Measurements from ENCODE around the gene EML6. TPM values are rescaled to one million over a fixed set of nuclear protein-coding genes. Genes with fewer than 3 reads are reported as not detected.

Gene EML6
- total RNA-seq, 1 experiment from 2014 or later, result 15.7 TPM

- Histone ChIP-seq H3K27ac (ENCODE audit: low read length) (no peak overlapping the region), H2AFZ (ENCODE audit: low read length) (no peak overlapping the region), H3K79me2 (ENCODE audit: low read length) (no peaks in the 10 kb centered on the region), H3K9me3 (ENCODE audit: low read length) (no peaks in the 10 kb centered on the region), H3K9ac (ENCODE audit: low read length) (no peak overlapping the region), H3K9me2 (replicated peaks; ENCODE audit: low read length) (no peaks in the 10 kb centered on the region), H3K27me3 (ENCODE audit: low read length) (no peaks in the 10 kb centered on the region), H3K4me2 (ENCODE audit: low read length) (no peak overlapping the region), H3K4me1 (ENCODE audit: insufficient read depth, low read length) (no peaks in the 10 kb centered on the region), H3K4me3 (ENCODE audit: low read length) (no peak overlapping the region), H3F3A (ENCODE audit: low read length, unreplicated experiment) (no peaks in the 10 kb centered on the region), H3K36me3 (ENCODE audit: low read depth, low read length) (no peaks in the 10 kb centered on the region), H4K20me1 (ENCODE audit: low read length) (no peaks in the 10 kb centered on the region)
- no peak for ATAC-seq
- ChIA-PET POLR2A (ENCODE audit: unreplicated experiment) (no interaction called here), CTCF (no interaction called here)
- intact Hi-C loops (cut with micrococcal nuclease), result no loop called here
- no peak for TF ChIP-seq CTCF (conservative IDR thresholded peaks at IDR 0.05; ENCODE audit: low read depth, low read length)
- no peak for TF ChIP-seq EZH2 (IDR thresholded peaks at IDR 0.05; ENCODE audit: low read length, unreplicated experiment)
- TF ChIP-seq EZH2phosphoT487 (IDR thresholded peaks at IDR 0.05; ENCODE audit: borderline replicate concordance, low read length), result no peak
- BruUV-seq (replicated peaks), result no TSS peak
- DNase-seq, result no peak
These were observed 10.9 kb upstream of the EML6 start for GRCh38 chr2:54712516-54712915.

GRCh38 chr2:54714996-54715395, 8.5 kb upstream of the EML6 start:
- H3K4me3 ChIP-seq (ENCODE audit: low read length), result no peak overlapping the region
- no peak for DNase-seq
- H3K36me3 ChIP-seq (ENCODE audit: low read depth, low read length), result no peaks in the 10 kb centered on the region
- H4K20me1 ChIP-seq (ENCODE audit: low read length), result no peaks in the 10 kb centered on the region
- no peaks in the 10 kb centered on the region for H3K79me2 ChIP-seq (ENCODE audit: low read length)
- ChIA-PET CTCF (interaction anchor here (0.7 kb wide), 1 partner anchor 471 kb away, joined by 3 read pairs; no protein-coding TSS in a partner anchor), POLR2A (ENCODE audit: unreplicated experiment) (no interaction called here)
- H3K9ac ChIP-seq (ENCODE audit: low read length), result no peak overlapping the region
- H3K27ac ChIP-seq (ENCODE audit: low read length), result no peak overlapping the region
- no peaks in the 10 kb centered on the region for H3K27me3 ChIP-seq (ENCODE audit: low read length)
- no TSS peak for BruUV-seq (replicated peaks)
- ATAC-seq, result no peak
- no peaks in the 10 kb centered on the region for H3K9me2 ChIP-seq (replicated peaks; ENCODE audit: low read length)
- TF ChIP-seq CTCF (conservative IDR thresholded peaks at IDR 0.05; ENCODE audit: low read depth, low read length) (no peak), EZH2phosphoT487 (IDR thresholded peaks at IDR 0.05; ENCODE audit: borderline replicate concordance, low read length) (no peak), EZH2 (IDR thresholded peaks at IDR 0.05; ENCODE audit: low read length, unreplicated experiment) (no peak)
- no peaks in the 10 kb centered on the region for H3F3A ChIP-seq (ENCODE audit: low read length, unreplicated experiment)
- H3K9me3 ChIP-seq (ENCODE audit: low read length), result no peaks in the 10 kb centered on the region
- H3K4me1 ChIP-seq (ENCODE audit: insufficient read depth, low read length), result no peaks in the 10 kb centered on the region
- H2AFZ ChIP-seq (ENCODE audit: low read length), result no peak overlapping the region
- intact Hi-C loops (cut with micrococcal nuclease), result no loop called here
- no peak overlapping the region for H3K4me2 ChIP-seq (ENCODE audit: low read length)

- Histone ChIP-seq H3K4me1 (ENCODE audit: insufficient read depth, low read length) (no peaks in the 10 kb centered on the region), H3K9me2 (replicated peaks; ENCODE audit: low read length) (no peaks in the 10 kb centered on the region), H4K20me1 (ENCODE audit: low read length) (no peaks in the 10 kb centered on the region), H3K36me3 (ENCODE audit: low read depth, low read length) (no peaks in the 10 kb centered on the region), H3K9me3 (ENCODE audit: low read length) (no peaks in the 10 kb centered on the region), H3F3A (ENCODE audit: low read length, unreplicated experiment) (no peaks in the 10 kb centered on the region), H2AFZ (ENCODE audit: low read length) (no peak overlapping the region), H3K4me3 (ENCODE audit: low read length) (no peak overlapping the region), H3K4me2 (ENCODE audit: low read length) (no peak overlapping the region), H3K27me3 (ENCODE audit: low read length) (no peaks in the 10 kb centered on the region), H3K27ac (ENCODE audit: low read length) (no peak overlapping the region), H3K9ac (ENCODE audit: low read length) (no peak overlapping the region), H3K79me2 (ENCODE audit: low read length) (no peaks in the 10 kb centered on the region)
- ATAC-seq, result no peak
- POLR2A ChIA-PET (ENCODE audit: unreplicated experiment), result interaction anchor here (0.7 kb wide), 1 partner anchor 15 kb away, joined by 5 read pairs; no protein-coding TSS in a partner anchor
- CTCF ChIA-PET, result interaction anchor here (0.6 kb wide), 1 partner anchor 120 kb away, joined by 4 read pairs; no protein-coding TSS in a partner anchor
- TF ChIP-seq EZH2 (IDR thresholded peaks at IDR 0.05; ENCODE audit: low read length, unreplicated experiment), result no peak
- TF ChIP-seq CTCF (conservative IDR thresholded peaks at IDR 0.05; ENCODE audit: low read depth, low read length), result no peak
- no peak for TF ChIP-seq EZH2phosphoT487 (IDR thresholded peaks at IDR 0.05; ENCODE audit: borderline replicate concordance, low read length)
- no peak for DNase-seq
- BruUV-seq (replicated peaks), result no TSS peak
- intact Hi-C loops (cut with micrococcal nuclease), result no loop called here
These were observed 7.1 kb upstream of the EML6 start for GRCh38 chr2:54716375-54716774.
